Glutamatergic neuron (in vitro differentiated cells): Measurements from ENCODE around the gene NR4A3. TPM values are rescaled to one million over a fixed set of nuclear protein-coding genes. Genes with fewer than 3 reads are reported as not detected.

Source experiments
- DNase-seq: peaks from one replicate; pipeline ENCODE4 v3.0.0; 2022
- H3K27ac Mint-ChIP-seq: one replicate; pipeline ENCODE4 v1.8.0; 2020; ENCODE audit warnings: mild to moderate bottlenecking, mixed read lengths, inconsistent platforms; ENCODE audit not compliant: unreplicated experiment
- H3K27me3 Mint-ChIP-seq: one replicate; pipeline ENCODE4 v1.8.0; 2020; ENCODE audit warnings: mild to moderate bottlenecking, moderate library complexity, mixed read lengths, inconsistent platforms; ENCODE audit not compliant: unreplicated experiment
- H3K36me3 Mint-ChIP-seq: one replicate; pipeline ENCODE4 v1.8.0; 2020; ENCODE audit warnings: mild to moderate bottlenecking, mixed read lengths, inconsistent platforms; ENCODE audit not compliant: unreplicated experiment
- H3K4me1 Mint-ChIP-seq: one replicate; pipeline ENCODE4 v1.8.0; 2020; ENCODE audit warnings: mild to moderate bottlenecking, low read depth, mixed read lengths, inconsistent platforms; ENCODE audit not compliant: unreplicated experiment
- H3K4me3 Mint-ChIP-seq: one replicate; pipeline ENCODE4 v1.8.0; 2020; ENCODE audit warnings: mild to moderate bottlenecking, mixed read lengths, inconsistent platforms; ENCODE audit not compliant: unreplicated experiment
- H3K9me3 Mint-ChIP-seq: one replicate; pipeline ENCODE4 v1.8.0; 2020; ENCODE audit warnings: mild to moderate bottlenecking, moderate library complexity, mixed read lengths, inconsistent platforms; ENCODE audit not compliant: unreplicated experiment
- CTCF ChIP-seq: fragments of 200-600 bp; sonication (generic); IDR thresholded peaks from one replicate; pipeline ENCODE4 v1.5.0; 2021; ENCODE audit not compliant: partially characterized antibody, unreplicated experiment
- total RNA-seq: library from RNA; stranded (reverse); fragmentation: NEBNext Ultra II Directional; extraction: Animal tissue kit (Norgen Biotek cat#: 25700); gene quantifications from one replicate; pipeline ENCODE4 v1.2.1, GENCODE V29; 2021; ENCODE audit not compliant: unreplicated experiment

Gene NR4A3
- total RNA-seq, 1 donor from 2014 or later, result 4.1 TPM

GRCh38 chr9:99870126-99870525 is 48.4 kb downstream of the NR4A3 start:
- DNase-seq, result no peak

GRCh38 chr9:99873531-99873930 is 51.8 kb downstream of the NR4A3 start:
- H3K4me1 Mint-ChIP-seq, result no peaks in the 10 kb centered on the region

More at GRCh38 chr9:99870126-99870525, 48.4 kb downstream of the NR4A3 start:
- Mint-ChIP-seq H3K9me3 (no peaks in the 10 kb centered on the region), H3K4me3 (no peak overlapping the region), H3K4me1 (peaks cover 1% of the 10 kb centered on the region), H3K27ac (no peak overlapping the region), H3K27me3 (peaks cover 3% of the 10 kb centered on the region), H3K36me3 (no peaks in the 10 kb centered on the region)
- TF ChIP-seq CTCF, result no peak

GRCh38 chr9:99873943-99874584 is 52.4 kb downstream of the NR4A3 start:
- no peak for TF ChIP-seq CTCF
- Mint-ChIP-seq H3K27ac (no peak overlapping the region), H3K4me1 (no peaks in the 10 kb centered on the region), H3K4me3 (no peak overlapping the region), H3K9me3 (no peaks in the 10 kb centered on the region), H3K27me3 (peaks cover 2% of the 10 kb centered on the region), H3K36me3 (no peaks in the 10 kb centered on the region)
- DNase-seq, result no peak

More at GRCh38 chr9:99873531-99873930, 51.8 kb downstream of the NR4A3 start:
- Mint-ChIP-seq H3K36me3 (no peaks in the 10 kb centered on the region), H3K27ac (no peak overlapping the region), H3K4me3 (no peak overlapping the region), H3K9me3 (no peaks in the 10 kb centered on the region), H3K27me3 (peaks cover 2% of the 10 kb centered on the region)
- no peak for TF ChIP-seq CTCF
- DNase-seq, result no peak

- H3K9me3 Mint-ChIP-seq, result no peaks in the 10 kb centered on the region
- H3K36me3 Mint-ChIP-seq, result no peaks in the 10 kb centered on the region
- no peak overlapping the region for H3K4me3 Mint-ChIP-seq
- H3K4me1 Mint-ChIP-seq, result no peaks in the 10 kb centered on the region
- TF ChIP-seq CTCF, result no peak
- DNase-seq, result no peak
- H3K27me3 Mint-ChIP-seq, result no peaks in the 10 kb centered on the region
- no peak overlapping the region for H3K27ac Mint-ChIP-seq
Observed at GRCh38 chr9:99876190-99876589, 54.5 kb downstream of the NR4A3 start.

GRCh38 chr9:99878651-99879050 is 57.0 kb downstream of the NR4A3 start:
- Mint-ChIP-seq H3K4me1 (no peaks in the 10 kb centered on the region), H3K9me3 (no peaks in the 10 kb centered on the region), H3K27ac (no peak overlapping the region), H3K4me3 (no peak overlapping the region), H3K27me3 (no peaks in the 10 kb centered on the region), H3K36me3 (no peaks in the 10 kb centered on the region)
- TF ChIP-seq CTCF, result no peak
- DNase-seq, result no peak
